GM18907 (cell line): ENCODE results near the gene GLYATL3.

ENCODE experiments used
- ATAC-seq: cut with Tn5 transposase; IDR thresholded peaks from one replicate; pipeline ENCODE4 v1.9.1; 2021; ENCODE audit warnings: mild to moderate bottlenecking, moderate library complexity; ENCODE audit not compliant: unreplicated experiment

The GLYATL3 gene

GRCh38 chr6:49513153-49513989 lies 13.6 kb downstream of the GLYATL3 start:
- ATAC-seq: no peak

DNA sequence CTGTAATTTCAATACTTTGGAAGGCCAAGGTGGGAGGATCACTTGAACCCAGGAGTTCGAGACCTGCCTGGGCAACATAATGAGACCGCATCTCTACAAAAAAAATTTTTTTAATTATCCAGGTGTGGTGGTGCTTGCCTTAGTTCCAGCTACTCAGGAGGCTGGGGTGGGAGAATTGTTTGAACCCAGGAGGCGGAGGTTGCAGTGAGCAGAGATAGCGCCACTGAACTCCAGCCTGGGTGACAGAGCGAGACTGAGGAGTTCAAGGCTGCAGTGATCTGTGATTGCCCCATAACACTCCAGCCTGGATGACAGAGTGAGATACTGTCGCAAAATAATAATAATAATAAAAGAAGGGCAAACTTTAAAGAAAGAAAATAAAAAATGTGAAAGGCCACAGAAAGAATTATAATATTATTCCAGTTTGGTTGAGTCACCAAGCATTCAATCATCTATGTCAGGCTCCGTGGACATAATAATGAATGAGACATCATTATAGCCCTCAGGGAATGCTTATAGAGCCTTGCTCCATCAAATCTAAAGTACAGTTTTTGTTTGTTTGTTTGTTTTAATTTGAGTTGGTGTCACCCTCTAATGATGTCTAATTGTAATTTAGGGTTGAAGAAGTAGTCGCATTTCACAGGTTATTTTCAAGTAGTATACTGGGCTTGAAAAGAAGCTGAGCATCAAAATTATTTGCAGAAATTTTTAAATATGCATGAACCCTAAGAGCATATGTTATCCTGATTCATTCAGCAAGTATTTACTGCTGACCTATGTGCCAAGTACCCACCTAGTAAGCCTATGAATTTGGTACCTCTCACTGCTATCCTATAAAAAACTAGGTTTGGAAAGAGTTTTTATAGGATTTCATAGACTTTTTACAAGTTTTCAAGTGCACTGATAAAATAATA lies 15.1 kb downstream of the GLYATL3 start:
- ATAC-seq: no peak

- ATAC-seq: no peak
Observed at GRCh38 chr6:49515485-49516146, 15.9 kb downstream of the GLYATL3 start.

DNA sequence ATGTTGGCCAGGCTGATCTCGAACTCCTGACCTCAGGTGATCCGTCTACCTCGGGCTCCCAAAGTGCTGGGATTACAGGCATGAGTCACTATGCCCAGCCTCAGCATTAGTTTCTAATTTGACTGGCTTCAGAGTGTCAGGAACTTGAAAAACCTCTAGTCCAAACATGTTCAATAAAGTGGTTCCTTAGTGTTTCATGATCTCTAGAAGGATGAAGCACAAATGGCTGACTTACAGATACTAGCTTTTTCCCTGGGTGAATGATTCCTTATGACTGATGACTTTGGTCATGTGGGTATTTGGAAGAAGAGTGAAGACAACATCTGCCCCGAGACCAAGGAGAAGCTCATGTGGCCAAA lies 16.4 kb downstream of the GLYATL3 start:
- no peak for ATAC-seq

GRCh38 chr6:49517919-49518318 lies 18.2 kb downstream of the GLYATL3 start:
- ATAC-seq: no peak

DNA sequence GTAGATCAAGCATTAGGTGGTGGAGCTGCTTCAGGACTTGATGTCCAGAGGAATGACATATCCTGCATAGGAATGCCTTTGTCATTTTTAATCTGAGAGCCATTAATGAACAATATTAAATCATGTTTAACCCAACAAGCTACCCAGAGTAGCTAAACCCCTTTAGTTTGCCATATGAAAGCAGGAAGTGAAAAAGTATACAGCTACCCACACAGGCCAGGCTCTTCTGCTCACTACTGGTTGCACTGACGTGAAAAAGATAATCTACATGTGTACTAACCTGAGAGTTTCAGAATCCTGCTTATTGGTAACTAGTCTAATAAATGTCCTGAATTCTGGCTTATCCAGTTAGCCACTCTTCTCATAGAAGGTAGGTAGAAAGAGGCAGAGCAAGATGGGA lies 19.9 kb downstream of the GLYATL3 start:
- peak; percentile 96 for ATAC-seq

GRCh38 chr6:49522710-49523593 lies 23.2 kb downstream of the GLYATL3 start:
- ATAC-seq: no peak

DNA sequence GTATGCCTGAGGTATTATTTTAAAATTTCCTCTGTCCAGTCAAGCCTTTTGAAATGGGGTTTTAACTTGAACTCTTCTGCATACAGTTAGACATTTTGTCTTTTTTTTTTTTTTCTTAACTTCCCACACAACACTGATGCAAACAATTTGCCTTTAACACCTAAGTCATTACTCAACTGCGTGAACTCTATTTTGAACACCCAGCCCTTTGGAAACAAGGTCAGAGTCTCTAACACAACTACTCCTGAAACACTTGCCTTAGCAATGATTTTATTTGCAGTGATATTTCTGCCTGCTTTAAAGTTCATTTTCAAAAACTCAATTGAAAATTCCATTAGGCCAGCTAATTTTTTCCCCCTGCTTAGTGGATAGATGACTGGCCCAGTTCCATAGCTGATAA lies 24.2 kb downstream of the GLYATL3 start:
- ATAC-seq: no peak

DNA sequence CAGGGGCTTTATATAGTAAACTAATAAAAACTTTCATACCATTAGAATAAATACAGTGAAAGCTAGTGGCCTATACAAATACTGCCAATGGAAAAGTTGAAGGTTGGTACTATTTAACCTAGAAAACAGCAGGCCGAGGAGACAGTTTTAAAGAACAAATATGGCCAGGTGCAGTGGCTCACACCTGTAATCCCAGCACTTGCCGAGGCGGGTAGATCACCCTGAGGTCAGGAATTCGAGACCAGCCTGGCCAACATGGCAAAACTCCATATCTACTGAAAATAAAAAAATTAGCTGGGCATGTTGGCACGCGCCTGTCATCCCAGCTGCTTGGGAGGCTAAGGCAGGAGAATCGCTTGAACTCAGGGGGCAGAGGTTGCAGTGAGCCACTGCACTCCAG lies 24.8 kb downstream of the GLYATL3 start:
- ATAC-seq: no peak

DNA sequence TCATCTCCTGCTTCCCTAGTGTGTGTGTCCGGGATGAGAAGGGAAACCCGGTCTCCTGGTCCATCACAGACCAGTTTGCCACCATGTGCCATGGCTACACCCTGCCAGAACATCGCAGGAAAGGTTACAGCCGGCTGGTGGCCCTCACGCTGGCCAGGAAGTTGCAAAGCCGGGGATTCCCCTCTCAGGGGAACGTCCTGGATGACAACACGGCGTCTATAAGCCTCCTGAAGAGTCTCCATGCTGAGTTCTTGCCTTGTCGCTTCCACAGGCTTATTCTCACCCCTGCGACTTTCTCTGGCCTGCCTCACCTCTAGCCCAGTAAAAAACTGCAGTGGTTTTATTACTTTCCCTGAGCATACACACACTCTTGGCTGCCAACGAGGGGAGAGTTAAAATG lies 26.9 kb downstream of the GLYATL3 start:
- ATAC-seq: no peak

GRCh38 chr6:49527320-49527719 lies 27.6 kb downstream of the GLYATL3 start:
- no peak for ATAC-seq

GRCh38 chr6:49528571-49528970 lies 28.8 kb downstream of the GLYATL3 start:
- ATAC-seq: no peak

DNA sequence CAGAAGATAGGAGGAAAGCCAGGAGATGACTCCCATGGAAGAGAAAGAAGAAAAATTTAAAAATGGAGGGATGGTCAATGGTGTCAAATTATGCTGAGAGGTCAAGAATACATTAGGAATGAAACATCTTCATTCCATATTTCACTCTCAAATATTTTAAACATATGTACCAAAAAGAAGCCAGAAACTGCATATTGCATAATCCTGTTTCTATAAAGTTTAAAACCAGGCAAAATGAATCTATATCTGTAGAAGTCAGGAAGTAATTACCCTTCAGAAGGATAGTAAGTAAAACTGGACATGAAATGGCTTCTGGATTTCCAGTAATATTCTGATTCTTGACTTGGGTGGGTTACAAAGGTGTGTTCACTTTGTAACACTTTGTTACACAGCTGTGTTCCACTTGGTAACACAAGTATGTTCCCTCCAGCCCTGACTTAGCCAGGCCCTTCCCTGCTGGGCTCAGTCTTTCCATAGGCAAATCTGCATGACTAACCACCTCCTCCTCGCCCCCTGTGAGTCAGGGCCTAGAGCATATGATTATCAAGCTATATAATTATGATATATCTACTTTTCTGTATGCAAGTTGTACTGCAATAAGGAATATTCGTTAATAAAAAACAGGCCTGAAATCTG lies 30.5 kb downstream of the GLYATL3 start:
- ATAC-seq: no peak

GRCh38 chr6:49531774-49532569 lies 32.2 kb downstream of the GLYATL3 start:
- ATAC-seq: peak; percentile 97

- no peak for ATAC-seq
Observed at GRCh38 chr6:49535795-49536194, 36.1 kb downstream of the GLYATL3 start.

GRCh38 chr6:49539102-49539501 lies 39.4 kb downstream of the GLYATL3 start:
- no peak for ATAC-seq

DNA sequence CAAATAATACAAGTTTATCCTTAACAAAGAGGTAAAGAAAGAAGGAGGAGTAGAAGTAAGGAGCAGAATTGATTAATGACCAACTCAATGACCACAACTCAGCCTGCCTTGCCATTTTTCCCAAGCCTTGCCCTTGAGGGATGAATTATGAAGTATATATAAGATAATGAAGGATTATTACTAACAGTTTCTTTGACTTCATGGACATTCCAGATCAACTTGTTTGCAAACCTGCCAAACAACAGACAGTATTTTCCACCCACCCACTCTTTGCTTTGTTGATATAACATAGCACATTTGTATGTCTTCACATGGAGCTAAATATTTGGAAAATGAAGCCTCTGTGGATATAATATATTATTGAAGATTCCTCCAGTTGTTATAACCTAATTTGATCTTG lies 40.9 kb downstream of the GLYATL3 start:
- no peak for ATAC-seq

GRCh38 chr6:49541210-49541724 lies 41.5 kb downstream of the GLYATL3 start:
- ATAC-seq: no peak

GRCh38 chr6:49541936-49542335 lies 42.2 kb downstream of the GLYATL3 start:
- no peak for ATAC-seq
